Measurements from ENCODE around the gene ALOX12B. TPM values are rescaled to one million over a fixed set of nuclear protein-coding genes. Genes with fewer than 3 reads are reported as not detected.

Gene ALOX12B
- total and polyA plus RNA-seq, 2 of the 13 experiments (the other 11 are each of a cell fraction or from before 2014, with no cell fraction given), result 0.13 TPM; not detected in 1

GRCh38 chr17:8073627-8074484 is 13.7 kb downstream of the ALOX12B start (continued):
- TF ChIP-seq HBP1 (CRISPR knock-in tag; IDR thresholded peaks at IDR 0.05; ENCODE audit: low read depth) (no peak), CHCHD3 (CRISPR knock-in tag; IDR thresholded peaks at IDR 0.05) (no peak), RAD21 (CRISPR knock-in tag; IDR thresholded peaks at IDR 0.05) (0 out of 2 replicates have a peak, but pooled peaks have one; percentile 40), PRDM4 (CRISPR knock-in tag; IDR thresholded peaks at IDR 0.05; ENCODE audit: borderline replicate concordance) (no peak), KDM2A (CRISPR knock-in tag; IDR thresholded peaks at IDR 0.05; ENCODE audit: borderline replicate concordance, low read depth) (peak; percentile 93), ZNF235 (CRISPR knock-in tag; IDR thresholded peaks at IDR 0.05; ENCODE audit: borderline replicate concordance) (no peak), SRF (IDR thresholded peaks at IDR 0.05; ENCODE audit: low read depth, low read length) (no peak), MTERF4 (CRISPR knock-in tag; IDR thresholded peaks at IDR 0.05) (no peak), SPEN (CRISPR knock-in tag; IDR thresholded peaks at IDR 0.05; ENCODE audit: low read depth) (no peak), STAG1 (CRISPR knock-in tag; IDR thresholded peaks at IDR 0.05) (peak; percentile 40; the same call in 1 of the 2 replicates), NONO (IDR thresholded peaks at IDR 0.05) (no peak), NONO (CRISPR knock-in tag; conservative IDR thresholded peaks at IDR 0.05) (no peak)

Measured in HepG2 (cell line).